SKM-1 treated with dmso at 0.1 percent for 144 hours (cell line): ENCODE data around the gene MMP24OS.
"Not testable (repeated sequence)": the region's sequence is repeated elsewhere in the genome, so short reads cannot be mapped to it uniquely, and the experiment has no call there.

Experiments used
- DNase-seq: peaks from one replicate; lab custom pipeline; 2025; ENCODE audit not compliant: unreplicated experiment; lab: John Stamatoyannopoulos, UW

MMP24OS gene

GRCh38 chr20:35276408-35276807, 1.5 kb downstream of the MMP24OS start:
- no peak for DNase-seq

- DNase-seq = no peak
Observed at GRCh38 chr20:35275741-35276251, 2.1 kb downstream of the MMP24OS start.

- no peak for DNase-seq
Observed at GRCh38 chr20:35274172-35275092, 3.5 kb downstream of the MMP24OS start.

GRCh38 chr20:35273449-35274171, 4.3 kb downstream of the MMP24OS start:
- no peak for DNase-seq

GRCh38 chr20:35271904-35272303, 6.0 kb downstream of the MMP24OS start:
- DNase-seq = no peak

GRCh38 chr20:35271073-35271882, 6.6 kb downstream of the MMP24OS start:
- DNase-seq = no peak

GRCh38 chr20:35270021-35270902, 7.7 kb downstream of the MMP24OS start:
- no peak for DNase-seq

- DNase-seq = peak; percentile 47
Observed at GRCh38 chr20:35269055-35269781, 8.7 kb downstream of the MMP24OS start.

- no peak for DNase-seq
Observed at GRCh38 chr20:35267092-35267491, 10.8 kb downstream of the MMP24OS start.

GRCh38 chr20:35264755-35265154, 13.2 kb downstream of the MMP24OS start:
- no peak for DNase-seq

- no peak for DNase-seq
Observed at GRCh38 chr20:35263532-35264341, 14.2 kb downstream of the MMP24OS start.

GRCh38 chr20:35262731-35263531, 15.0 kb downstream of the MMP24OS start:
- DNase-seq = not testable (repeated sequence)

GRCh38 chr20:35262321-35262720, 15.6 kb downstream of the MMP24OS start:
- not testable (repeated sequence) for DNase-seq

GRCh38 chr20:35260426-35260825, 17.5 kb downstream of the MMP24OS start:
- DNase-seq = no peak

GRCh38 chr20:35257175-35257909, 20.6 kb downstream of the MMP24OS start:
- DNase-seq = no peak

- DNase-seq = no peak
Observed at GRCh38 chr20:35254448-35254999, 23.4 kb downstream of the MMP24OS start.

GRCh38 chr20:35253010-35253409, 24.9 kb downstream of the MMP24OS start:
- DNase-seq = no peak
